Ishikawa (cell line): Measurements from ENCODE around the gene PREP.

ENCODE experiments used
- EGR1 ChIP-seq: IDR thresholded peaks from 2 replicates; pipeline ENCODE4 v1.6.1; 2012
- EP300 ChIP-seq: IDR thresholded peaks from 2 replicates; pipeline ENCODE4 v1.6.1; 2012; ENCODE audit warnings: borderline replicate concordance
- RAD21 ChIP-seq: IDR thresholded peaks from 2 replicates; pipeline ENCODE4 v1.6.1; 2012; ENCODE audit warnings: low read depth

- TF ChIP-seq EP300 (no peak), RAD21 (no peak), EGR1 (no peak)
Observed at GRCh38 chr6:105301072-105301503, 101.8 kb downstream of the PREP start.
